ENCODE results near the gene YIPF3.

GRCh38 chr6:43471399-43471798, 45.3 kb downstream of the YIPF3 start:
- TF ChIP-seq POLR2A (IDR thresholded peaks at IDR 0.05; ENCODE audit: low read depth, low read length) = no peak
- TF ChIP-seq TAF1 (IDR thresholded peaks at IDR 0.05; ENCODE audit: low read depth, low read length) = no peak
- TF ChIP-seq SPI1 (IDR thresholded peaks at IDR 0.05; ENCODE audit: low read depth, low read length) = no peak
- no peak for TF ChIP-seq POLR2AphosphoS5 (IDR thresholded peaks at IDR 0.05; ENCODE audit: low read depth, low read length)
- TF ChIP-seq PAX5 (IDR thresholded peaks at IDR 0.05; ENCODE audit: insufficient read depth, low read length, severe bottlenecking) = no peak
